Suppressor macrophage treated with lipopolysaccharide for 1 hour (primary cell): ENCODE results near the gene MCC.

ENCODE experiments used
- DNase-seq, 3 donors: peaks; one replicate each; pipeline ENCODE4 v3.0.0-alpha.2; 2020 to 2022

Gene MCC

DNA sequence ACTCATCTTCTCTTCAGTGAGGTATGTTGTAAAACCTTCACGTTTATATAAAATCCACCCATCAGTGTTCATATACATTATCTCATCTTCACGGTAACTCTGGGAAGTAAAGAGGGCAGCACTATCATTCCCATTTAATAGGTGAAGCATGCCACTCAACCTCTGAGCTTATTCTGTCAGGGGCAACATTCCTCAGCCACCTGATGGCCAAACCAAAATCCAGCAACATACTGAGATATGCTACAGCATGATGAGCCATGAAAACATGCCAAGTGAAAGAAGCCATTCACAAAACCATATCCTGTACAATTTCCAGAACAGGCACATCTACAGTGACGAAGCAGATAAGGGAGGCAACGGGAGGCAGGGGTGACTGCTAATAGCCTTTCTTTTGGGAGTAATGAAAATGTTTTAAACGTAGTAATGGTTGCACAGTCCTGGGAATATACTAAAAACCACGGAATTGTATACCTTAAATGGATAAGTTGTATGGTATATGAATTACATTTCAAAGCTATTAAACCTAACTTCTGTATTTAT is 220.8 kb downstream of the MCC start:
- no peak for DNase-seq

DNA sequence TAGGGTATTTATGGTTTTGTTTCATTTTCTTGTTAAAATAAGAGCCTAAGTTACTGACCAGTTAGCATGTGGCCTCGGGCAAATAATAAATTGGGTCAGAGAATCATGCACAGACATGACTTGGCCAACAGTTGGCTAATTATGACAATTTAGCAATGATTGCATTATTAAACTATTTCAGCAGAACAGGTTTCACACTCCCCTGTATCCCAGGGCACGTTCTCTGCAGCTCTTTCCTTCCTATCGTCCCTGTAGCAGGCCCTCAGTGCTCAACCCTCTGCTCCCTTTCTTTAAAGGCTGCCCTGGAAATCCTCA is 221.4 kb downstream of the MCC start:
- DNase-seq, result no peak

DNA sequence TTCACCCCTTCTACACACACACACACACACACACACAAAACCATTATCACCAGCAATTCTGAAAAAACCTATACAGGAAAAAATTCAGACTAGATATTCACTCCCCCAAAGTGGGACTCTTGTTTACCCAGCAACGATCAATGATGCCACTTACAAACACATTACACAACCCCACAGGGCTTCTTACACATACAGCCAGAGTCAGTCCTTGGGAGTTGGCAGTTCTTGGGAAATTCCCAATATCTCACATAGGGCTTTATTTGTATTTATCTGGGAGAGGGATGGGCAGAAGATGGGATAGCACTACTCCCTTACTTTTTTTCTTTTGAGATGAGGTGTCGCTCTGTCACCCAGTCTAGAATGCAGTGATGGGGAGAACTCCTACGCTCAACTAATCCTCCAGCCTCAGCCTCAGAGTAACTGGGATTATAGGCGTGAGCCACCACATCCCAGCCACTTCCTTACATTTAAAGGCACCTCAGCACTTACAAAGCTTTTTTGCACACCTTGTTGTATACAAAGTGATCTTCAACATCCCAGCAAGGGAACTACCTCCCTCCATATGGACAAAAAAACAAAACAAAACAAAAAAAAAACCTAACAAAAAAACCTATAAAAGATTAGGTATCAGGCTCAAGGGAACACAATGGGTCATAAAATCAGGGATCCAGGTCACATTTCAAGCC is 221.9 kb downstream of the MCC start:
- no peak for DNase-seq

DNA sequence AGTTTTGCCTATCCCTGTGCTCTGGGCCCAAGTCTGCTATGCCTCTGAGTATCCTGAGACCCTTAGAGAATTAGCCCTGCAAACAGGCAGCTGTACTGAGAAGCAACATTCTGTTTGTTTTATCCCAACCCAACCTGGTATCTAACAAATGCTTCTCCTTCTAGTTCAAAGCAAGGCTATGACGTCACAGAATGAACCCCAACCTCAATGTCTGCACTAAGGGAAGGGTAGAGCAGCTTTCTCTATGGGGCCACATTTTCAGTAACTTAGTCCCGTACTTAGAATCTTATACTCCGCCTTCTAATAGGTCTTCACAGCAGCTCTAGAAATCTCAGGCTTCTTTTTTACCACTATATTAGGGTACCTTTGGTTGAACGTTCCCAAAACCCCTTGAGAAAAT is 223.1 kb downstream of the MCC start:
- no peak for DNase-seq

DNA sequence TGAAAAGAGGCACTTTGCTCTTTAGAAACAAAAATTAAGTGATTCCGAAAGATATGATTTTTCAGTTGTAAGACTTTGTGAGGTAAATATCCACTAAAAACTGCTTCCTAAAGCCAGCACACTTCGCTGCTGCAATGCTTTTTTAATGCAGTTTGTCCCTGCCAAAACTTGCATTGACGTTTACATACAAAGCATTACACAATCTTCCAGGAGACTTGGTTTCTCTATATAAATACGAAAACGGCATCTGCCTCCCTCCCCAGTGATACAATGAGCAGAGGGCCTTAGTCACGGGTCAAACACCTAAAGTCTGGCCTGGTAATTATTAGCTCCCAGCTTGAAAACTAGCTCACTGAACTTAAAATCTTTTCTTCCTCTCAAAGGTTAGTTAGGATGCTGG is 224.2 kb downstream of the MCC start:
- DNase-seq, result no peak

DNA sequence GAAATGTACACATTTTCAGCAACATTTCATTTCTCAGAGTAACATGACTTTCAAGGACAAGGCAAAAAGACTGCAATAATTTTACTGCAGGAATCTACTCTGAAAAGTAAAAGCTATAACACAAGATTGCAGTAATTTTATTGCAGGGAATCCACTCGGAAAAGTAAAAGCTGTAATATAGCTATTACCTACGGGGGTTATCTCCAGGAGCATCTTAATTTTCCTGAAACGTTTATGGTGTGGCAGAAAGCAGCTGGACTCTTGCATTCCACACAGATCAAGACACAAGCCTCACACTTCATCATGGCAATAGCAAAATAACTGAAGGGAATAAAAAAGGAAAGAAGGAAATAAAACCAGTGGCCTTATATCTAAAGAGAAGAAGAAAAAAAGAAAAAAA is 224.7 kb downstream of the MCC start:
- DNase-seq, result no peak

DNA sequence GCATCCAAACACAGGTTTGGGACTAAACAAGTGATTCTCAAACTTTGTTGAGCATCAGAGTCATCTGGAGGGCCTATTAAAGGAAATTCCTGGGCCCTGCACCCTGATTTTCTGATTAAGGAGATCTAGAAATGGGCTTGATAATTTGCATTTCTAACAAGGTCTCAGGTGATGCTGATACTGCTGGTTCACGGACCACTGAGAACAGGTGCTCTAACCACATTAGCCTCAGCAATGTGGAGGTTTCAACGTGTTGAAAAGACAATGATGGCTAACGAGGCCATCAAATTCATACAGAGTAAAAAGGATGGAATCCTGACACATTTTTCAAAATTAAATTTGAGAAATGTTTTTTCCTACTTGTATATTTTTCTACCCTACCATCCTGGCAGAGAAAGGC is 225.6 kb downstream of the MCC start:
- no peak for DNase-seq

DNA sequence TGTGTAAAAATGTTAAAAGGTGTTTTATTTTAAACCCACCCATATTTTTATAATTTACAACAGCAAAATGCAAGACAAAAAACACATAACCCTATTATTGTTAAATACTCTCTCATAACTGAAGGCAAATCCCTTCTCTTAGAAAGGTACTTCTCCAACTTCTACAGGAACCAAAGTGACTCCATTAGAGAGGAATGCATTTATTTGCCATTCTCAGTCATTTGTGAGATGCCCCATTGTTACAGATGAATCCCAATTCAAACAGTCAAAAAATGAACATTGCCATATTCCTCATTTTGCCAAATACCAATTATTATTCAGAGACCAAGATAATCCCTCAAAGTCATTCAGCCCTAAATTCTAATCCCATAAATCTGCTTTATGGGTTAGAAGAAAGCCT is 229.2 kb downstream of the MCC start:
- DNase-seq, result no peak

DNA sequence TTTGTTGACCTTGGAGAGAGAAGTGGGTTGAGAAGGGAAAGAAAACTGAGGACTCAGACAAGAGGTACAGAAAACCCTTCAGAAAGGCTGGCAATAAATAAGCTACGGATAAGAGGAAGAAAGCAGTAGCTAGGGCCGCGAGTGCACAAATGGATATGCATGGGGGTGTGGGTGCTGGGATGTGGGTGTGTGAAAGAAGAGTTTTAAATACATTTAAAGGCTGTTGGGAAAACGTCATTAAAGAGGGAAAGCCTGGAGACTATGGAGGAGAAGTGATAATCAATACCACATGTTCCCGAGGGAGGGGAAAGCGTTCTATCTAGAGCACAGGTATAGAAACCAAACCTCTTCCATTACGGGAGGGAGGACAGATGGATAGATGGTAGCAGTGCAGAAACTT is 230.7 kb downstream of the MCC start:
- DNase-seq, result no peak

DNA sequence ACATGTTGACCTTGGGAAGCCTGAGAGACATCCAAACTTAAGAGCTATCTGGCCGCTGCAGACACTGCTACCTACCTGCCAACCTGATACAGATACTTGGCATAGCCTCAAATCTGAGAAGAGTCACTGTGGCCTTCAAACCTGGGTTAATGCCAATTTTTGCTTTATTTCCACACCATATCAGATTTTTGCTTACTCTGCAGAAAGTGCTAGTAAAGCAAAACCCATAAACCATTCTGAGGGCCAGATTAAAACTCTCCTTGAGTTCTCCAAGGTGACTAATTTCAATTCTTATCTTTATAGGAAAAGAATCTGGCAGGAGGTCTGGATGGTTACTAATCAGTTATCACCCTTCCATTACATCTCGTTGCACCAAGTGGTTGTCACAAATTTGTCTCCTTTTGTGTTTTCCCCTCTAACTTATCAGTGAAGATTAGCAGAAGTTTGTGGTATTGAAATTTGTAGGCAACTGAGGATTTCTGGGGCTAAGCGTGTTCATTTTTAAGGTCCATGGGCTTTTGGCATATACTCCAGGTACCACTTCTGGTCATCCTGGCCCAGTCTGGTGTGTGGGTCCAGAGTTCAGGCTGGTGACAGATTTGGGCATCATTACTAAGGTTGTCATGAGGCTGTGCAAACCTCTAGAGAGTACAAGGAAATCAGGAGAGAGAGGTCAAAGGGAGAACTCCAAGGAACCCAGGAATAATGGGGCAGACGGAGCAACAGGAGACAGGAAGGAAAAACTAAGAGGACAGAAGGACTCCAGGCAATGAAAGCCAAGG is 231.4 kb downstream of the MCC start:
- no peak for DNase-seq

DNA sequence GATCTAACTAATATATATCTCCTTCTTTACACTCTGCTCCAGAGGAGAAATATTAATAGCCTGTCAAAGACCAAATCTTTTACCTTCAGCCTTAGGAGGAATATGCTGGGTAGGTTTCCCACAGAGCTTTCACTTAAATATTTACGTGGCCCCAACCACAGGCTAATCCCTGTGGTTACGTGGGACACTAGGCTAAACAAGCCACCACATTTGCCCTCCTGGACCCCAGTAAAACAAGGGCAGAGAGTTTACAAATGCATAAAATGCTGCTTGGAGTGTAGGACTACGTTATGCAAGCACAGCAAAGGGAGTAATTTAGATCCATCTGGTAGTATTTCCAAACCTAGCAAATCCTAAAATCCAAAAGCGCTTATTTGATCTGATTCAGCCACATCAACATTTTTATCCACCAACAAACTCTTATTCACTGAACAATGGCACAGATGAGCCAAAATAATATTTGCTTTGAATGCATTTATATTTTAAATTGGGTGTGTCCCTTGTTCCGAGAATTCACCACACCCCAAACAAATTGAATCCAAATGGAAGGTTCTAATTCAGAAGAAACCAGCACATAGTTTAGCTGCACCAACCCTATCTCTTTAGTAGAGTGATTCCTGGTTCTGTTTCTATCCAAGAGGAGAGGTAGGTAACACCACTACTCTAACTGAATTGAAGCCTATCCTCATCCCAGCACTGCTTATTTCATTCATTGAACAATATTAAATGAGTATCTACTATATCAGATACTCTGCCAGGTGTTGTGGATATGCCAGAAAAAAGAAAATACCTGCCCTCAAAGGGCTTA is 232.5 kb downstream of the MCC start:
- no peak for DNase-seq

DNA sequence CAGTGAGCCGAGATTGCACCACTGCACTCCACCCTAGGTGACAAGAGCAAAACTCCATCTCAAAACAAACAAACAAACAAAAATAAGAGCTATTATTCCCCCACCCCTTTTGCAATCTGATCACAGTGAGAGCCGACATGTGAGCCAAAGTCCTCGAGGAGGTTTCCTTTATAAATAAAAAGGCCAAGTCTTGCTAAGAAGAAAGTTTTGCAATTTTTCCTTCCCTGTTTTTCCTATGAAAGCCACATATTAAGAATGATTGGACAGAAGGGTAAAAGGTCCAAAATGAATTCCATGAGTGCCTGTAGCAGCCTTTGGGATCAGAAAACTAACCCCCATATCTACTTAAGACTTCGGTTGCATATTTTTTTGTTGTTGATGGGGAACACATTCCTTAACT is 233.1 kb downstream of the MCC start:
- no peak for DNase-seq

DNA sequence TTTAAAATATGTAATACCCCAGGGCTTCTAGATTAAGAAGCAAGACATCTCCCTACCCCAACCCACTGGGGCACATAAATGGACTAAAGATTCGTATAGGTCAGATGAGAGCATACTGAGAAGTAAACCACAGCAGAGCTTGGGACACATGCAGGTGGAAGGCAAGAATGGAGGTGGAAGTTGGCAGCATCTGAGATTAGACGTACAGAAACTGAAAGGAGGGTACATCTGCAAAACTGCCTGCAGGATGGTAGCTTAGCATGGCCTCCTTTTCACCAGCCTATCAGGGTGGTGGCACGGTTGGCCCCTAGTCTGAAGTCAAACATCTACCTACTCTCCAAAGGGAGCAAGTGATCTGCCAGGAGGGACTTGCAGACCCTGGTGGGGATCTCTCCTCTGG is 235.2 kb downstream of the MCC start:
- DNase-seq, result no peak

DNA sequence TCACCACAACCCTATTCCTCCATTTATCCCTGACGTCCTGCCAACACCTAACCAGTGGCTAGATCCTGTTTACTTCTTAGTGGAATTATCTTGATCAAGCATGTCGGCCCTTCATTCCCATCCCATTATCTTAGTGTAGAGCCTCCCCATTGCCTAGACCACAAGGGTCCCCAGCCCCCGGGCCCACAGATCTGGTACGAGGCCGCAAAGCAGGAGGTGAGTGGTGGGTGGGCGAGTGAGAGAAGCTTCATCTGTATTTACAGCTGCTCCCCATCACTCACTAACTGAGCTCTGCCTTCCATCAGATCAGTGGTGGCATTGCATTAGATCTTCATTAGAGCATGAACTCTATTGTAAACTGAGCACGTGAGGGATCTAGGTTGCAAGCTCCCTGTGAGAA is 236.2 kb downstream of the MCC start:
- no peak for DNase-seq

DNA sequence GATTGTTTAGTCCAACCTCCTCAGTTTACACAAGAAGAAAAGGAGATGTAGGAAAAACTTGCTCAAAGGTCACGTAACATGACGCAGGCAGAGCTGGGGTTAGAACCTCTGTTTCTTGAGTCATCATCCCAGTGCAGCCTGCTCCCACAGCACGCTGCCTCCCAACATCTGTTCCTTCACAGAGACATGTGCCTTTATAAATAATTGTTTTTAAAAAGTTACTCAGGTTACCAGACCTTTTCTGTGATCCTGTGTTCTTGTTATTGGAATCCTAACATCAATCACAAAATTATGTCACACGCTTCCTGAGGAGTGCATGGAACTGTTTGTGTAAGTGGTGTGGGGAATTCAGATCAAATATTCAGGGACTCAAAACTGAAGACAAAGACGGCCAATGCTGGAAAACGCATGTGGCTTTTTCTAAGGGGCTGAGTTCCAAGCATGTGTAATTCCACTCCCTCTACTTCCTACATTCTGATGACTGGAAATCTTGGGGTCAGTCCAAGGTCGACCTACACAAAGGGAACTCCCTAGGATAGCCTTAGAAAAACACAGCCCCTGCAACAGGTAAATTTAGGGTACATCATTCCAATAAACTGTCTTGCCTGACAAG is 237.8 kb downstream of the MCC start:
- no peak for DNase-seq

DNA sequence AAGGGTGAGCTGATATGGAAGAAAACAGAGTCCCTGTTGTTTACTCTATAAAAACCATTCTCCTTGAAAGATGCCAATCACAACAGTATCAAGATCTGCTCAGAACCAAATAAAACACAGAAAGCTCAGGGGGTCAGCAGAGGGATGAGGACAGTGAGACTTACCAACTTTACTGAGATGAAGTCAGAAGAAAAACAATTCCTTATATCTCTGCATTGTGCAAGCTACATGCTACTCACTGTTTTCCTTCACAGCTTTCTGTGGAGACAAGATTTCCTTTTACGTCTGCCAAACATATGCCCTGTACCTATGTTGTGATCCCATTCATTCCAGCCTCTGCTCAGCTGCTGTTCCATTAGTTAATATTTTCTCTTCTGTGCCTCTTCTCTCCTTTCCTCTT is 239.0 kb downstream of the MCC start:
- no peak for DNase-seq

DNA sequence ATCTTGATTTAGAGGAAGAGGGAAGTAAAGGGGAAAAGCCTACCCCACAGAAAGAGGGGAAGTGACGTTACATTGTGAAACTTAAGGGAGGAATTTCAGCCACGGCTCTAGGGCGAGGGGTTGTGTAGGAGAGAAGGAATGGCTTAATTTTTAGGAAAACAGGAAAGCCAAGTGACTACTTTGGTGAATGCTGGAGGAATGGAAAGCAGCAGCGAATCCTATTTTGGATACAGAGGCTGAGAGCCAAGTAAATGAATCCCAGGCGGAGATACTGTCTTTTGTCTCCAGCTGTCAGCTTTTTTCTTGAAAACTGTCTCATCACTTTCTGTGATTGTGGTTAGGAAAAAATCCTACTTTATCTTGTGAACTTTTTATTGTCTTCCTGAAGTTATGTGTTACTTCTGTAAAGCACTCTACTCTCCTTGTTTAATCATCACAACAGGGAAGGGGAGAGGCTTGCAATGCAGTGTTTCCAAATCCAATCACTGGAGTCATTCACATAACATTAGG is 241.8 kb downstream of the MCC start:
- peak; percentile 70 to 86 (median 82) for DNase-seq

DNA sequence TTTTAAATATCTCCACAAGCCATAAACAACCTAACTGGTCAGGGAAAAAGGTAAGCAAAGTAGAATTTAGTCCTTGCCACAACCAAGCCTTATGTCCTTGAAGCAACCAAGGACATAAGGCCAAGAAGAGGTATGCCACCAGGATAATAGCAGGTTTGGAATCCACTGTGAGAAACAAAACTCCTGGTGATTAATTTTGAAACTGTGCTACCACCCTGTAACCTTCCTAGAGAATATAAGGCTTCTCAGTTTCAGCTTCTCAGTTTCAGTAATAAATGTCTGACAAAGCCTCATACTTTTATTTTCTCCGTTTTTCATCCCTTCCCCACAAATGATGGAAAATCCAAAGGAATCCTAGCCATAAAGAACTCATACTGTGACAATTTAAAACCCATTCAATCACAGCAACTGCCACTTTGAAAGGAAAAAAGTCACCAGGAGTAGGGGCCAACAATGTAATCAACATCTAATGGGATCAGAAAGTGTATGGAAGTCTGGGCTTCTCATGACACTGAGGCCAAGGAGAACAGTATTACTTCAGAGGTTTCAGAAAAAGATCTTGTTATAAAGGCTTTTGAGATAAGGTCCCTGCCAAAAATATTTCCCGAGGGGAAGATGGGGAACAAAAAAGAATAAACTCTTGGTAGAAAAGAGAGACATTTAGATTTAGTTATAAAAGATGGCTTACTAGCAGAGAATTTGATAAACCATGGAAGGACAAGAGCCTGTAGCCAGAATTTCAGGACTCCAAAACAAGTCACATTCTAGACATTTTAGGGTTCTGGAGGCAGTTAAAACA is 242.6 kb downstream of the MCC start:
- no peak for DNase-seq

DNA sequence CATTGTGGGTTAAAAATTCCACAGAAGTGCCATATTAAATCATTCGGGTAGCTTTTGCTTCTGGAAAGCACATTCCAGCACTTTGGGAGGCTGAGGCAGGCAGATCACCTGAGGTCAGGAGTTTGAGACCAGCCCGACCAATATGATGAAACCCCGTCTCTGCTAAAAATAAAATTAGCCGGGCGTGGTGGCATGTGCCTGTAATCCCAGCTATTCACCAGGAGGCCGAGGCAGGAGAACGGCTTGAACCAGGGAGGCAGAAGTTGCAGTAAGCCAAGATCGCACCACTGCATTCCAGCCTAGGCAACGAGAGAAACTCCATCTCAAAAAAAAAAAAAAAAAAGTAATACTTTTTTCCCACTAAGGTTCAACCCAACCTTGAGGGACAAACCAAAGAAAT is 243.3 kb downstream of the MCC start:
- DNase-seq, result no peak

DNA sequence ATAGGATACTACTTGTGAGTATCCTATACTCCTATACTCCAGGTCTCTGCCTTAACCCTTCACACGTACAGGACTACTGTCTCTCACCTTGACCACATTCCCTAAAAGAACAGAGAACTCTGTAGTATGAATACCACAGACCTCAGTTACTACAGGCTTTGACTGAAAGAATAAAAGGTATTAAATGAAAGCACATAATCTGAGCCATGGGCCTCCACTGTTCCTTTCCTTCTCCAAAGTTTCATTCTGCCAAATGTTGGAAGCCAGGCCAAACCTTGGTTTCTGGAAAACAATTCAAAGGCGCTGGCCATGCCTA is 244.9 kb downstream of the MCC start:
- no peak for DNase-seq

DNA sequence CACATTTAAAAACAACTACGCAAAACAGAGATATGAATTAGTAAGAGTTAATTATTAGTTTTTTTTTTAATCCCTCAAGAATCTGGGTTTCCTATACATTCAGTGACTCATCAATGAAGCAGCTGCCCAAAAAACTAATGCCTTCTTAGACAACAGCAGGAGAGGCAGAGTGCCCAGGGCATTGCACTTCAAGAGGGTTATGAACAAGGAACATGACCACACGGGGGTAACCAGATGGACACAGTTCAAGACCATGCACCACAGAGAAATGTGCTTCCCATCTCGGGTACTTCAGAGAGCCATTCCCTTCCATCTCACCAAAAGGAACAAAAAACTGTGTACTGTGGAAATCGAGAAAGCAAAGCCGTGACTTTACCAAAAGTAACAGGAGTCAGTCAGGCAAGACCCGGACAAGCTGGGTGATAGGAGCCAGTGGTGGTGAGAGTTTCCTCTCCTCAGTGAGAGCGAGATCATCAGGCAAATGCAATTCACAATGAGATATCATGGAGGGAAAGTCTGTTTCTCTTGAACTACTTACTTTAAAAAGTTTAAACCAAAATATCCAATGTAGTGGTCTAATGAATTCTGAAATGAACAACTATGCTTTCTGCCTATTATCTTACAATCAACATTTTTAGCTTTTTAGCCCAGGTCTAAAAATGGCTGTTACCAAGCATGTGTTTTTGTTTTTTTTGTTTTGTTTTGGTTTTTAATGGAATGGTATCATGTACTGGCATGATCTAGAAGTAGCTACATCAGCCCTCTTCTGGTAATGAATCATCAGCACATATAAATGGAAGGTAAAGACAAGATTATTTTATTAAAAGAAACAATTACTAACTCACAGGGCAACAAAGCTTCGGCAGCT is 245.5 kb downstream of the MCC start:
- no peak for DNase-seq
